ENCODE measurements around the gene E2F4. TPM values are rescaled to one million over a fixed set of nuclear protein-coding genes. Genes with fewer than 3 reads are reported as not detected.

Gene E2F4
- polyA plus RNA-seq, 2 of the 4 experiments (the other 2 are of a cell fraction) = 65.1 to 66.6 TPM

GRCh38 chr16:67190448-67191399 is 1.2 kb upstream of the E2F4 start:
- Histone ChIP-seq H3K27ac (no peak overlapping the region), H3K9me3 (no peaks in the 10 kb centered on the region), H3K4me1 (peaks cover 24% of the 10 kb centered on the region), H3K4me3 (no peak overlapping the region), H3K4me2 (peak overlapping the region; percentile 82)
- CTCF ChIA-PET = interaction anchor here (0.6 to 10.7 kb wide), 8 partner anchors 18 to 237 kb away, joined by 3 to 162 read pairs (median 4); partner anchors contain the start of gene NOL3
- 68% methylated on average over 13 of the region's 13 CpGs for WGBS (ENCODE audit: missing lambda C conversion rate)
- no peak for ATAC-seq
- POLR2A ChIA-PET = no interaction called here
- TF ChIP-seq CTCF (IDR thresholded peaks at IDR 0.05) (no peak), ZSCAN20 (CRISPR knock-in tag; IDR thresholded peaks at IDR 0.05) (no peak), MAFK (IDR thresholded peaks at IDR 0.05; ENCODE audit: partially characterized antibody) (no peak), CHD2 (IDR thresholded peaks at IDR 0.05; ENCODE audit: low read length, partially characterized antibody) (no peak), POLR2AphosphoS2 (conservative IDR thresholded peaks at IDR 0.05; ENCODE audit: low read length) (no peak)
- no peak for DNase-seq (ENCODE audit: low read depth in 1 of 2, low spot score in 1 of 2)
- FAIRE-seq = no peak

- CTCF ChIA-PET = interaction anchor here (10.3 kb wide), 1 partner anchor 19 kb away, joined by 105 read pairs; no protein-coding TSS in a partner anchor
- peak overlapping the region; percentile 97 for H3K27ac ChIP-seq
- POLR2A ChIA-PET = interaction anchor here (1.8 kb wide), 1 partner anchor 36 kb away, joined by 6 read pairs; the partner anchor contains the start of gene TMEM208
Measured at GRCh38 chr16:67191411-67191994, 452 bp upstream of the E2F4 start.

GRCh38 chr16:67192781-67193361 is 916 bp downstream of the E2F4 start:
- ATAC-seq (no peak), DNase-seq (ENCODE audit: low read depth in 1 of 2, low spot score in 1 of 2) (no peak), FAIRE-seq (no peak)
- Histone ChIP-seq H3K9me3 (no peaks in the 10 kb centered on the region), H3K4me2 (peak overlapping the region; percentile 82), H3K4me3 (peak overlapping the region; percentile 95), H3K4me1 (peaks cover 19% of the 10 kb centered on the region), H3K27ac (peak overlapping the region; percentile 97)
- WGBS (ENCODE audit: missing lambda C conversion rate) = 10% methylated on average over 17 of the region's 17 CpGs
- POLR2A ChIA-PET = interaction anchor here (0.8 to 1.8 kb wide), 2 partner anchors 34 to 51 kb away, joined by 3 to 6 read pairs; partner anchors contain the start of gene TMEM208
- CTCF ChIA-PET = interaction anchor here (0.6 to 10.3 kb wide), 8 partner anchors 7 to 274 kb away, joined by 3 to 105 read pairs (median 4); no protein-coding TSS in a partner anchor
- TF ChIP-seq CHD4 (IDR thresholded peaks at IDR 0.05; ENCODE audit: borderline replicate concordance) (no peak), REST (IDR thresholded peaks at IDR 0.05) (no peak)

More at GRCh38 chr16:67191411-67191994, 452 bp upstream of the E2F4 start:
- DNase-seq (ENCODE audit: low read depth in 1 of 2, low spot score in 1 of 2) (no peak), ATAC-seq (peak; percentile 36 to 44; a peak in 5 of 6 replicates), FAIRE-seq (no peak)
- WGBS (ENCODE audit: missing lambda C conversion rate) = 27% methylated on average over 9 of the region's 9 CpGs
- H3K4me3 ChIP-seq = peak overlapping the region; percentile 95
- no peaks in the 10 kb centered on the region for H3K9me3 ChIP-seq
- H3K4me2 ChIP-seq = peak overlapping the region; percentile 82
- TF ChIP-seq ZC3H11A (IDR thresholded peaks at IDR 0.05) = no peak
- TF ChIP-seq RAD21 (conservative IDR thresholded peaks at IDR 0.05 in 1 of 2, IDR thresholded peaks at IDR 0.05 in 1 of 2) = no peak
- no peak for TF ChIP-seq BHLHE40 (IDR thresholded peaks at IDR 0.05; ENCODE audit: low read depth, low read length)
- no peak for TF ChIP-seq TP53 (CRISPR knock-in tag; IDR thresholded peaks at IDR 0.05)
- TF ChIP-seq JUNB (IDR thresholded peaks at IDR 0.05) = no peak
- TF ChIP-seq MYC (IDR thresholded peaks at IDR 0.05; ENCODE audit: borderline replicate concordance, low read length) = no peak
- no peak for TF ChIP-seq HEYL (CRISPR knock-in tag; IDR thresholded peaks at IDR 0.05)
- no peak for TF ChIP-seq BCL3 (IDR thresholded peaks at IDR 0.05)
- no peak for TF ChIP-seq FOSB (CRISPR knock-in tag; IDR thresholded peaks at IDR 0.05)
- H3K4me1 ChIP-seq = peaks cover 18% of the 10 kb centered on the region
